A549 (cell line): ENCODE data around the gene USP32.

Experiments used
- MYC ChIP-seq: IDR thresholded peaks from 2 replicates; pipeline ENCODE4 v1.6.1; 2012; ENCODE audit warnings: mild to moderate bottlenecking, inconsistent platforms, low read length, improper control_type of control experiment, borderline replicate concordance
- POLR2A ChIP-seq: IDR thresholded peaks from 2 replicates; pipeline ENCODE4 v1.6.1; 2012; ENCODE audit warnings: mild to moderate bottlenecking, low read length
- RAD21 ChIP-seq, 2 experiments: fragments of >200 bp in 1 of 2; sonication (Bioruptor Twin) in 1 of 2; formaldehyde crosslinking in 1 of 2; IDR thresholded peaks in 1 of 2; conservative IDR thresholded peaks in 1 of 2; 2 replicates in 1 of 2; 3 replicates in 1 of 2; pipeline ENCODE4 v1.6.1; 2012 to 2018; ENCODE audit warnings: inconsistent platforms in 1 of 2
- RFX5 ChIP-seq: fragments of 450-650 bp; IDR thresholded peaks from 2 replicates; pipeline ENCODE4 v1.7.1; 2014; ENCODE audit warnings: antibody characterized with exemption, mild to moderate bottlenecking, moderate library complexity
- SREBF2 ChIP-seq: fragments of 450-650 bp; IDR thresholded peaks from 2 replicates; pipeline ENCODE4 v1.6.1; 2014; ENCODE audit warnings: mild to moderate bottlenecking, moderate library complexity
- TF ChIP-seq, protein P1 (sequence below): fragments of >200 bp; sonication (Bioruptor Twin); formaldehyde crosslinking; IDR thresholded peaks from 3 replicates; pipeline ENCODE4 v1.5.1; 2016
- TF ChIP-seq, protein P2 (sequence below): fragments of 200-600 bp; sonication (generic); IDR thresholded peaks from 2 replicates; pipeline ENCODE4 v1.6.1; 2016; ENCODE audit warnings: antibody characterized with exemption, mild to moderate bottlenecking, moderate library complexity
- TF ChIP-seq, protein P3 (sequence below): fragments of 450-650 bp; IDR thresholded peaks from 2 replicates; pipeline ENCODE4 v1.6.1; 2014; ENCODE audit warnings: antibody characterized with exemption

- TF ChIP-seq, protein P1, sequence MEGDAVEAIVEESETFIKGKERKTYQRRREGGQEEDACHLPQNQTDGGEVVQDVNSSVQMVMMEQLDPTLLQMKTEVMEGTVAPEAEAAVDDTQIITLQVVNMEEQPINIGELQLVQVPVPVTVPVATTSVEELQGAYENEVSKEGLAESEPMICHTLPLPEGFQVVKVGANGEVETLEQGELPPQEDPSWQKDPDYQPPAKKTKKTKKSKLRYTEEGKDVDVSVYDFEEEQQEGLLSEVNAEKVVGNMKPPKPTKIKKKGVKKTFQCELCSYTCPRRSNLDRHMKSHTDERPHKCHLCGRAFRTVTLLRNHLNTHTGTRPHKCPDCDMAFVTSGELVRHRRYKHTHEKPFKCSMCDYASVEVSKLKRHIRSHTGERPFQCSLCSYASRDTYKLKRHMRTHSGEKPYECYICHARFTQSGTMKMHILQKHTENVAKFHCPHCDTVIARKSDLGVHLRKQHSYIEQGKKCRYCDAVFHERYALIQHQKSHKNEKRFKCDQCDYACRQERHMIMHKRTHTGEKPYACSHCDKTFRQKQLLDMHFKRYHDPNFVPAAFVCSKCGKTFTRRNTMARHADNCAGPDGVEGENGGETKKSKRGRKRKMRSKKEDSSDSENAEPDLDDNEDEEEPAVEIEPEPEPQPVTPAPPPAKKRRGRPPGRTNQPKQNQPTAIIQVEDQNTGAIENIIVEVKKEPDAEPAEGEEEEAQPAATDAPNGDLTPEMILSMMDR: no peak
- TF ChIP-seq, protein P2, sequence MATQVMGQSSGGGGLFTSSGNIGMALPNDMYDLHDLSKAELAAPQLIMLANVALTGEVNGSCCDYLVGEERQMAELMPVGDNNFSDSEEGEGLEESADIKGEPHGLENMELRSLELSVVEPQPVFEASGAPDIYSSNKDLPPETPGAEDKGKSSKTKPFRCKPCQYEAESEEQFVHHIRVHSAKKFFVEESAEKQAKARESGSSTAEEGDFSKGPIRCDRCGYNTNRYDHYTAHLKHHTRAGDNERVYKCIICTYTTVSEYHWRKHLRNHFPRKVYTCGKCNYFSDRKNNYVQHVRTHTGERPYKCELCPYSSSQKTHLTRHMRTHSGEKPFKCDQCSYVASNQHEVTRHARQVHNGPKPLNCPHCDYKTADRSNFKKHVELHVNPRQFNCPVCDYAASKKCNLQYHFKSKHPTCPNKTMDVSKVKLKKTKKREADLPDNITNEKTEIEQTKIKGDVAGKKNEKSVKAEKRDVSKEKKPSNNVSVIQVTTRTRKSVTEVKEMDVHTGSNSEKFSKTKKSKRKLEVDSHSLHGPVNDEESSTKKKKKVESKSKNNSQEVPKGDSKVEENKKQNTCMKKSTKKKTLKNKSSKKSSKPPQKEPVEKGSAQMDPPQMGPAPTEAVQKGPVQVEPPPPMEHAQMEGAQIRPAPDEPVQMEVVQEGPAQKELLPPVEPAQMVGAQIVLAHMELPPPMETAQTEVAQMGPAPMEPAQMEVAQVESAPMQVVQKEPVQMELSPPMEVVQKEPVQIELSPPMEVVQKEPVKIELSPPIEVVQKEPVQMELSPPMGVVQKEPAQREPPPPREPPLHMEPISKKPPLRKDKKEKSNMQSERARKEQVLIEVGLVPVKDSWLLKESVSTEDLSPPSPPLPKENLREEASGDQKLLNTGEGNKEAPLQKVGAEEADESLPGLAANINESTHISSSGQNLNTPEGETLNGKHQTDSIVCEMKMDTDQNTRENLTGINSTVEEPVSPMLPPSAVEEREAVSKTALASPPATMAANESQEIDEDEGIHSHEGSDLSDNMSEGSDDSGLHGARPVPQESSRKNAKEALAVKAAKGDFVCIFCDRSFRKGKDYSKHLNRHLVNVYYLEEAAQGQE: no peak
- TF ChIP-seq POLR2A: no peak
- TF ChIP-seq RFX5: no peak
- no peak for TF ChIP-seq RAD21 (conservative IDR thresholded peaks at IDR 0.05 in 1 of 2, IDR thresholded peaks at IDR 0.05 in 1 of 2)
- no peak for TF ChIP-seq SREBF2
- TF ChIP-seq MYC: no peak
- TF ChIP-seq, protein P3, sequence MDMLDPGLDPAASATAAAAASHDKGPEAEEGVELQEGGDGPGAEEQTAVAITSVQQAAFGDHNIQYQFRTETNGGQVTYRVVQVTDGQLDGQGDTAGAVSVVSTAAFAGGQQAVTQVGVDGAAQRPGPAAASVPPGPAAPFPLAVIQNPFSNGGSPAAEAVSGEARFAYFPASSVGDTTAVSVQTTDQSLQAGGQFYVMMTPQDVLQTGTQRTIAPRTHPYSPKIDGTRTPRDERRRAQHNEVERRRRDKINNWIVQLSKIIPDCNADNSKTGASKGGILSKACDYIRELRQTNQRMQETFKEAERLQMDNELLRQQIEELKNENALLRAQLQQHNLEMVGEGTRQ: no peak
These were observed 226.0 kb downstream of the USP32 start for GRCh38 chr17:60165971-60166370.
